GM12878 (cell line): ENCODE data around the gene GZMM.

Experiments
- CTCF ChIP-seq, 3 experiments: IDR thresholded peaks in 2 of 3; conservative IDR thresholded peaks in 1 of 3; 2 replicates each; pipeline ENCODE4 v1.5.1; 2011; ENCODE audit warnings: low read depth in 3 of 3, low read length in 3 of 3, mild to moderate bottlenecking in 3 of 3, control low read depth in 2 of 3, moderate library complexity in 2 of 3, inconsistent platforms in 1 of 3, mixed read lengths in 1 of 3; ENCODE audit not compliant: control insufficient read depth in 2 of 3, insufficient read depth in 1 of 3; ENCODE audit errors: extremely low read depth in 1 of 3
- SRF ChIP-seq, 2 experiments: IDR thresholded peaks; 2 replicates each; pipeline ENCODE4 v1.6.1; 2011; ENCODE audit warnings: low read depth in 2 of 2, low read length in 2 of 2, mild to moderate bottlenecking in 1 of 2, moderate library complexity in 1 of 2

- no peak for TF ChIP-seq SRF (IDR thresholded peaks at IDR 0.05; ENCODE audit: low read depth in 2 of 2, low read length in 2 of 2)
- TF ChIP-seq CTCF (IDR thresholded peaks at IDR 0.05 in 2 of 3, conservative IDR thresholded peaks at IDR 0.05 in 1 of 3; ENCODE audit: control insufficient read depth in 2 of 3, extremely low read depth in 1 of 3, insufficient read depth in 1 of 3, low read depth in 3 of 3, low read length in 3 of 3), result no peak
These were observed 2.8 kb upstream of the GZMM start for GRCh38 chr19:540867-541637.
